ENCODE data around the gene TSPAN18.

DNA sequence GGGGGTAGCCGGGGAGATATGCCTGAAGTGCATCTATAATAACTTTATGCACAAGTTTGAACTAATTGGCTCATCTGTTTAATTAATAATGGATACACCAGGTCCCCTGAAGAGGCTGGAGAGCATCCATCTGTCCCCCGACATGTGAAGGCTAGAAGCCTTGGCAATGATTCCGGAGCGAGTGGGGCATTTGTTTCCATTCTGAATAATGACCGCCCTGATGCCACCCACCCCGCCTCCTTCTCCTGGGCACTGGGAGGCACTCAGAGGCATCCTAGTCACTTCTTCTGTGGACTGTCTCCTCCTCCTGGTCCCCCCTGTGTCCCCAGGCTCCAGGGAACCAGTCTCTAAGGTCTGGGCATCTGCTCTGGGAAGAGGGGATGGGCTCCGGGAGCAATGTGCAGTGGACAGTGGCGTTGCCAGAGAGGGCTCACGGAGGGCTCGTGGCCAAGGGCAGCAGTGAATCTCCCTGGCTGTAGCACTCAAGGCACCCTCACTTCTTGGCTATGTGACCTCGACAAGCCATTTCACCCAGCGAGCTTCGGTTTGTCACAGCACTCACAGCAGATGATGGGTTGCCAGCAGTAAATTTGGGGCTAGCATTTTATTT lies 64.7 kb downstream of the TSPAN18 start:
- no peak for TF ChIP-seq CTCF (IDR thresholded peaks at IDR 0.05)
- TF ChIP-seq POLR2AphosphoS5 (IDR thresholded peaks at IDR 0.05; ENCODE audit: low read depth, low read length): no peak

Data from Panc1 (cell line).